Measurements from ENCODE around the gene MAP2K2.

DNA sequence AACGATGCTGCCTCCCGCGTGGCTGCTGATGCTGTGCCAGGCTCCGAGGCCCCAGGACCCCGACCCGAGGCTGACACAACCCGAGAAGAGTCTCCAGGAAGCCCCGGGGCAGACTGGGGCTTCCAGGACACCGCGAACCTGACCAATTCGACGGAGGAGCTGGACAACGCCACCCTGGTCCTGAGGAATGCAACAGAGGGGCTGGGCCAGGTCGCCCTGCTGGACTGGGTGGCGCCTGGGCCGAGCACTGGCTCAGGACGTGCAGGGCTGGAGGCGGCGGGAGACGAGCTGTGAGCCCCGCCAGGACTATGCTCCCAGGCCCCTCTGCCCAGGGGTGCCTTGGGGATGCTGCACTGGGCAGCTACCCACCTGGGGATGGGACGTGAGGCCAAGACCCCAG lies 47.8 kb upstream of the MAP2K2 start:
- TF ChIP-seq EGR1 (IDR thresholded peaks at IDR 0.05; ENCODE audit: low read depth in 2 of 2) (no peak), SP1 (IDR thresholded peaks at IDR 0.05) (no peak), RAD21 (IDR thresholded peaks at IDR 0.05) (no peak), TAF1 (conservative IDR thresholded peaks at IDR 0.05) (no peak)
- TF ChIP-seq, protein P1, sequence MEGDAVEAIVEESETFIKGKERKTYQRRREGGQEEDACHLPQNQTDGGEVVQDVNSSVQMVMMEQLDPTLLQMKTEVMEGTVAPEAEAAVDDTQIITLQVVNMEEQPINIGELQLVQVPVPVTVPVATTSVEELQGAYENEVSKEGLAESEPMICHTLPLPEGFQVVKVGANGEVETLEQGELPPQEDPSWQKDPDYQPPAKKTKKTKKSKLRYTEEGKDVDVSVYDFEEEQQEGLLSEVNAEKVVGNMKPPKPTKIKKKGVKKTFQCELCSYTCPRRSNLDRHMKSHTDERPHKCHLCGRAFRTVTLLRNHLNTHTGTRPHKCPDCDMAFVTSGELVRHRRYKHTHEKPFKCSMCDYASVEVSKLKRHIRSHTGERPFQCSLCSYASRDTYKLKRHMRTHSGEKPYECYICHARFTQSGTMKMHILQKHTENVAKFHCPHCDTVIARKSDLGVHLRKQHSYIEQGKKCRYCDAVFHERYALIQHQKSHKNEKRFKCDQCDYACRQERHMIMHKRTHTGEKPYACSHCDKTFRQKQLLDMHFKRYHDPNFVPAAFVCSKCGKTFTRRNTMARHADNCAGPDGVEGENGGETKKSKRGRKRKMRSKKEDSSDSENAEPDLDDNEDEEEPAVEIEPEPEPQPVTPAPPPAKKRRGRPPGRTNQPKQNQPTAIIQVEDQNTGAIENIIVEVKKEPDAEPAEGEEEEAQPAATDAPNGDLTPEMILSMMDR (IDR thresholded peaks at IDR 0.05; ENCODE audit: low read depth, low read length, missing input control): no peak
- TF ChIP-seq, protein P2, sequence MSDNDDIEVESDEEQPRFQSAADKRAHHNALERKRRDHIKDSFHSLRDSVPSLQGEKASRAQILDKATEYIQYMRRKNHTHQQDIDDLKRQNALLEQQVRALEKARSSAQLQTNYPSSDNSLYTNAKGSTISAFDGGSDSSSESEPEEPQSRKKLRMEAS (IDR thresholded peaks at IDR 0.05): no peak

Measured in liver (tissue), 3 donors.